Measurements from ENCODE around the gene TMEM106C. TPM values are rescaled to one million over a fixed set of nuclear protein-coding genes. Genes with fewer than 3 reads are reported as not detected.

The TMEM106C gene
- polyA plus RNA-seq, 3 donors = 8.7 to 9.7 (median 9.0) TPM

DNA sequence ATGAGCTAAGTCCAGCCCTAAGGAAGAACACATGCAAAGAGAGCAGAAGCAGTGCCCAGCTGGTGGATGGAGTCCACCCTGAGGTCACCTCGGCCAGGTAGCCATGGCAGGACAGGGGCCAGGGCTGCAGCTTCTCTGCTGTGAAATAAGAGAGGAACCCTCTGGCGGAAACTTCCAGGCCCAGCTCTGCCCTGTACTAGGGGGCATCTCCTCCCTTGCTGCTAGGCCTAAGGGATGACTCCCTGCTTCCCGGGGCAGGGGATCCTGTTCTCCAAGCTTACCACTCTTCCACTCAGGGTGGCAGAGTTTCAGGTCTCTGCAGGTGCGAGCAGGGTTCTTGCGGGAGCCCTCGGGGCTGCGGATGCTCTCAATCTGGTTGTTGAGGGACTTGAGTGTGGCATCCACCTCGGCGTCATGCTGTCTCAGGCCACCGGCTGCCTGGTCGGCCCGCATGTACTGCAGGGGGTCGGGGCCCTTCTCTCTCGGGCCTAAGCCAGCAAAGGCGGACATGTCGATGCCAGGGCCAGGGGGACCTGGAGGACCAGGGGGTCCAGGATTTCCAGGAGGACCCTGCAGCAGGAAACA, 11.7 kb downstream of the TMEM106C start:
- Histone ChIP-seq H3K4me3 (replicated peaks in 1 of 3; ENCODE audit: low read depth in 2 of 3, low read length in 3 of 3) (no peak overlapping the region), H3K36me3 (replicated peaks in 1 of 2; ENCODE audit: control insufficient read depth in 1 of 2, insufficient read depth in 2 of 2, low read length in 2 of 2) (peaks cover 0 to 2% of the 10 kb centered on the region in 2 donors), H3K27me3 (ENCODE audit: control insufficient read depth in 2 of 2, insufficient read depth in 2 of 2, low read length in 2 of 2) (no peaks in the 10 kb centered on the region), H3K4me2 (replicated peaks; ENCODE audit: extremely low read depth, low read length, poor library complexity, severe bottlenecking) (no peak overlapping the region), H3K79me2 (ENCODE audit: insufficient read depth, low read length) (no peaks in the 10 kb centered on the region), H4K20me1 (ENCODE audit: insufficient read depth, low read length) (no peaks in the 10 kb centered on the region), H3K4me1 (ENCODE audit: control insufficient read depth in 1 of 2, insufficient read depth in 2 of 2, low read length in 2 of 2) (no peaks in the 10 kb centered on the region), H3K27ac (ENCODE audit: low read depth in 1 of 2, low read length in 2 of 2) (no peak overlapping the region), H2AFZ (ENCODE audit: insufficient read depth, low read depth, low read length, poor library complexity, severe bottlenecking) (no peak overlapping the region), H3K9ac (ENCODE audit: insufficient read depth, low read length, poor library complexity, severe bottlenecking) (no peak overlapping the region), H3K9me3 (replicated peaks in 1 of 2; ENCODE audit: control insufficient read depth in 1 of 2, insufficient read depth in 1 of 2, low read length in 2 of 2) (no peaks in the 10 kb centered on the region)
- Mint-ChIP-seq H3K36me3 (peaks cover 0 to 4% of the 10 kb centered on the region in 2 donors), H3K9me3 (no peaks in the 10 kb centered on the region), H3K27me3 (ENCODE audit: low read depth in 3 of 3) (peaks cover 3 to 5% (median 5%) of the 10 kb centered on the region in 3 donors), H3K4me1 (no peaks in the 10 kb centered on the region), H3K4me3 (no peak overlapping the region), H3K27ac (no peak overlapping the region)
- intact Hi-C loops (cut with micrococcal nuclease) = no loop called here
- 95% methylated on average over 13 of the region's 16 CpGs for WGBS (ENCODE audit: insufficient coverage)
- DNase-seq = no peak
- no peak for TF ChIP-seq CTCF (IDR thresholded peaks at IDR 0.05)

GRCh38 chr12:47975816-47976215, 12.4 kb downstream of the TMEM106C start:
- Histone ChIP-seq H4K20me1 (ENCODE audit: insufficient read depth, low read length) (no peaks in the 10 kb centered on the region), H2AFZ (ENCODE audit: insufficient read depth, low read depth, low read length, poor library complexity, severe bottlenecking) (no peak overlapping the region), H3K9ac (ENCODE audit: insufficient read depth, low read length, poor library complexity, severe bottlenecking) (no peak overlapping the region), H3K4me3 (replicated peaks in 1 of 3; ENCODE audit: low read depth in 2 of 3, low read length in 3 of 3) (no peak overlapping the region), H3K79me2 (ENCODE audit: insufficient read depth, low read length) (no peaks in the 10 kb centered on the region), H3K4me2 (replicated peaks; ENCODE audit: extremely low read depth, low read length, poor library complexity, severe bottlenecking) (no peak overlapping the region), H3K27ac (ENCODE audit: low read depth in 1 of 2, low read length in 2 of 2) (no peak overlapping the region), H3K9me3 (replicated peaks in 1 of 2; ENCODE audit: control insufficient read depth in 1 of 2, insufficient read depth in 1 of 2, low read length in 2 of 2) (no peaks in the 10 kb centered on the region), H3K27me3 (ENCODE audit: control insufficient read depth in 2 of 2, insufficient read depth in 2 of 2, low read length in 2 of 2) (no peaks in the 10 kb centered on the region), H3K4me1 (ENCODE audit: control insufficient read depth in 1 of 2, insufficient read depth in 2 of 2, low read length in 2 of 2) (no peaks in the 10 kb centered on the region), H3K36me3 (replicated peaks in 1 of 2; ENCODE audit: control insufficient read depth in 1 of 2, insufficient read depth in 2 of 2, low read length in 2 of 2) (no peaks in the 10 kb centered on the region)
- no peak overlapping the region for H3K4me3 Mint-ChIP-seq
- no peak for DNase-seq
- no peak overlapping the region for H3K27ac Mint-ChIP-seq
- peaks cover 0 to 3% of the 10 kb centered on the region in 2 donors for H3K36me3 Mint-ChIP-seq
- no peaks in the 10 kb centered on the region for H3K4me1 Mint-ChIP-seq
- 95% methylated on average over 11 of the region's 11 CpGs for WGBS (ENCODE audit: insufficient coverage)
- TF ChIP-seq CTCF (IDR thresholded peaks at IDR 0.05) = no peak
- H3K27me3 Mint-ChIP-seq (ENCODE audit: low read depth in 3 of 3) = peaks cover 3 to 5% (median 5%) of the 10 kb centered on the region in 3 donors
- H3K9me3 Mint-ChIP-seq = no peaks in the 10 kb centered on the region
- intact Hi-C loops (cut with micrococcal nuclease) = no loop called here
